CD4-positive, alpha-beta T cell treated with Interferon gamma for 1 hour (primary cell): ENCODE results near the gene IRF9.
A peak's percentile ranks its signal among the peaks of the same experiment; 100 is the strongest.

Experiments used
- DNase-seq: peaks from one replicate; pipeline ENCODE4 v3.0.0-alpha.2; 2020

Gene IRF9

DNA sequence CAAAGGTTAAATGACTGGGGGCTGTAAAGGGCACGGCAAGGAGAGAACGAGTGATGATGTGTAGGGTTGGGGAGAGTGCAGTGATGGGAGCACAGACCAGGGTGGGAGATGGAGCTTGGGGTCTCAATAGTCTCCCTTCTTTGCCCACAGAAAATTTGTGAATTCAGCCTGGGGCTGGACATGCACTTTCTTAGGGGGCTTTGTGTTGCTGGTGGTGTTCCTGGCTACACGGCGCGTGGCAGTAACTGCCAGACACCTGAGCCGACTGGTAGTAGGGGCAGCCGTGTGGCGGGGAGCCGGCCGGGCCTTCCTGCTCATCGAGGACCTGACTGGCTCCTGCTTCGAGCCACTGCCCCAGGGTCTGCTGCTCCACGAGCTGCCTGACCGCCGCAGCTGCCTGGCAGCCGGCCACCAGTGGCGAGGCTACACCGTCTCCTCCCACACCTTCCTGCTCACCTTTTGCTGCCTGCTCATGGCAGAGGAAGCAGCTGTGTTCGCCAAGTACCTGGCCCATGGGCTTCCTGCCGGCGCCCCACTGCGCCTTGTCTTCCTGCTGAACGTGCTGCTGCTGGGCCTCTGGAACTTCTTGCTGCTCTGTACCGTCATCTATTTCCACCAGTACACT lies 28.9 kb upstream of the IRF9 start:
- DNase-seq, result no peak

DNA sequence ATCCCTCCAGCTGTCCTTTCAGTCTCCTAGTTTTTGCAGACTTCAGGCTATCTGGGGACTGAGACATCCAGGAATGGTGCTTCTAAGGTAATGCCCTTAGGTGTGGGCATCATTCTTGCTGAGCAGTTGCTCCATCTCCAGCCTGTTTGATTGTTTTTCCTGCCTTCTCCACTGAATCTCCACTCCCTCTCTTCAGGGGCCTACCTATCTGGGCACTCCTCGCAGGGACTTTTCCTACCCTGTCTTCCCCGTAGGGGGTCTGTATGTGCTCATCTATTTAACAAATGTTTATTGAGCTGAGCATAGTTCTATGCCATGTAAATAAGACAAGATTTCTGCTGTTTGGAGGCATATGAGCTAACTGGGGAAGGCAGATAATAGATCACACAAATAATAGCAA lies 28.1 kb upstream of the IRF9 start:
- no peak for DNase-seq

- no peak for DNase-seq
Measured at GRCh38 chr14:24133735-24134134, 27.3 kb upstream of the IRF9 start.

DNA sequence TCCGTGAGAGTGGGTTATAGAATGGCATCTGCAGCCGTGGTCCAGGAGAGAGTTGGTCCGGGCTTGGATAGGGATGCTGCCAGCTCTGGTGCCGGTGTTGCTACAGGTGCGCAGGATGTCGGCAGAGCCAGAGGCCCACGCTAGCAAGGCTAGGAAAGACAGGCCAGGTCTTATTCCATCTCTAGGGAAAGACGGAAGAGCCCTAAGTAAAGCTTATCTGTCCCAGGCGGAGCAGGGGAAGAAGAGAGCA lies 25.6 kb upstream of the IRF9 start:
- DNase-seq, result no peak

- DNase-seq, result peak; percentile 91
Measured at GRCh38 chr14:24135834-24136683, 25.0 kb upstream of the IRF9 start, which contains the start of gene PSME1. Gene PSME1 (plus strand): TSS chr14:24136194. CDS start chr14:24136263, 69 bp downstream.

DNA sequence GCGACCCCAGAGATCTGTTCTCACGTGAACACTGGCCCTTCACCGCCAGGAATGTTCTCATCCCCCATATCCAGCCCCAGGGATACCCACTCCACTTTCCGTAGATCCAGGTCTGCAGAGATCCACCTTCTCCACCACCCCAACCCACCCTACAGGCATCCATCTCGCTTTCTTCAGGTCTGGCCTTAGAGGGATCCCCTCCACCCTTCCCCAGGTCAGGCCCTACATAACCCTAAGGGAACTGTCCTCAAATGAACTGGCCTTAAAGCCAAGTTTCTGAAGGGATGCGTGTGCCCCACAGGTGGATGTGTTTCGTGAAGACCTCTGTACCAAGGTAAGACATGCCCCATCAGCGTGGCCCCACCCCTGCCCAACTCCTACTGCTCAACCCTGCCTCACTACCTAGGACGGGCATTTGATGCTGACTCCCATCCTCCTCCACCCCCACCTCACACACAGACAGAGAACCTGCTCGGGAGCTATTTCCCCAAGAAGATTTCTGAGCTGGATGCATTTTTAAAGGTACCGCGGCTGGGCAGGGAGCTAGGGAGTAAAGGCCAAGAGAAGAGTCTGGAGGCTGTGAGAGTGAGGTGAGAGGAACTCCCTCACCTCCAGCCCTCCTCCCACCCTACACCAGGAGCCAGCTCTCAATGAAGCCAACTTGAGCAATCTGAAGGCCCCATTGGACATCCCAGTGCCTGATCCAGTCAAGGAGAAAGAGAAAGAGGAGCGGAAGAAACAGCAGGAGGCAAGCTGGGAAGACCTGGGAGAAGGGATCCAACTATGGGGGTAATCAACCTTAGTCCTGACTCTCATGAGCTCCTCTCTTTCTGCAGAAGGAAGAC lies 24.2 kb upstream of the IRF9 start:
- DNase-seq, result no peak

GRCh38 chr14:24137529-24138395 lies 23.3 kb upstream of the IRF9 start:
- no peak for DNase-seq

DNA sequence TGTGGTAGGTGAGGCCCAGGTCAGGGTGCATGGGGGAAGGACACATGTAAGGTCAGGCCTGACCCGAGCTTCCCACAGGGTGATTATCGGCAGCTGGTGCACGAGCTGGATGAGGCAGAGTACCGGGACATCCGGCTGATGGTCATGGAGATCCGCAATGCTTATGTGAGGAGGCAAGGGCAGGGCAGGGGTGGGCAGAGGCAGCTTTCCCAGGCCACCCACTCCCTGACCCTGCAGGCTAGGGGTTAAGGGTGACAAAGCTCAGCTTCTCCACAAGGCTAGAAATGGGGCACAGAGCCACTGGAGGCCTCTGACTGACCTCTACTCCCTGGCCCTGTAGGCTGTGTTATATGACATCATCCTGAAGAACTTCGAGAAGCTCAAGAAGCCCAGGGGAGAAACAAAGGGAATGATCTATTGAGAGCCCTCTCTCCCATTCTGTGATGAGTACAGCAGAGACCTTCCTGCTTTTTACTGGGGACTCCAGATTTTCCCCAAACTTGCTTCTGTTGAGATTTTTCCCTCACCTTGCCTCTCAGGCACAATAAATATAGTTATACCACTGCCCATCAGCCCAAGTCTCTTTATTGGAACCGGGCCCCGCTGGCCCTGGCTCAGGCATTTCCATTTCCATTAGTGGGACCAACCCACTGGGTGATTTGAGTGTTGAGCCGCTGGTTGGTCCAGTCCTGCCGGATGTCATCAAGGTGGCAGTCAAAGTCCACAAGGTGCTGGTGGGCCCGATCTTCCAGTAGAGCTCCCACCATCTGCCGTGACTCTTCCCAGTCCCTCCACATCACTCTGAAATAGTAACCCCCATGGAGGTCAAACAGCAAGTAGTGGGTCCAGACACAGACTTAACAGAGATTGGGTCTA lies 22.4 kb upstream of the IRF9 start:
- DNase-seq, result no peak

- no peak for DNase-seq
Measured at GRCh38 chr14:24139272-24139934, 21.7 kb upstream of the IRF9 start.

GRCh38 chr14:24141097-24141880 lies 19.8 kb upstream of the IRF9 start, which contains the start of gene EMC9:
Gene EMC9 (minus strand): TSS chr14:24141591. CDS start chr14:24141304, 287 bp downstream.
- DNase-seq, result peak; percentile 99

- DNase-seq, result no peak
Measured at GRCh38 chr14:24143511-24143910, 17.6 kb upstream of the IRF9 start.

DNA sequence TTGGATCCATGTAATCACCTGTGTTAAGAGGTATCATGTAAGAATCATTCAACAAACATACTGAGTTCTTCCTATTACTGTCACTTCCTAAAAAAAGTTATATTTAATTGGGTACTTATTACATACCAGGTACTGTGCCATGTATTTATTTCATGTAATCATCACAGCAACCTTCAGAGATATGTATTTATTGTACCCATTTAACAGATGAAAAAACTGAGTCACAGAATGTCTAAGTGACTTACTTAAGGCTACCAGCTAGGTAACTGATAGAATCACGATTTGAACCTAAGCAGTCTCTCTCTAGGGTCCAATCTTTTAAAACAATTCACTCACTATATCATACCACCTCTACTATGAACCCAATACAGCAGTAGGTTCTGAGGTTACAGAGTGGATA lies 16.6 kb upstream of the IRF9 start:
- no peak for DNase-seq

DNA sequence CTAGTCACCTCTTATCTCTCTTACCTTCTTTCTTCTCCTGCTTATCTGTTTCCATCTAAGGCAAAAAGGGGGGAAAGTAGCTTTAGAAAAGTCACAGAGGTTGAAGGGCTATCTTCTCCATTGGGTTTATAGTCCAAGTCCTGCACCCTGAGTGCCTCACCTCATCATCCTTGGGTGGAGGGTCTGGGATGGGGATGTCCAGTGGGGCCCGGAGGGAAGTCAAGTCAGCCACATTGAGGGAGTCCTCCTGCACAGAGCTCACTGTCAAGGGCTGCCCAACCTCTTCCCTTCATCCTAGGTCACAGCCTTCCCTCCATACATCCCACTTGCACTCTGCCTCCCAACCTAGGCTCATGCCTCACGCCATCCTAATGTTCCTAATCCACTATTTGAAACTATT lies 15.8 kb upstream of the IRF9 start:
- DNase-seq, result no peak

DNA sequence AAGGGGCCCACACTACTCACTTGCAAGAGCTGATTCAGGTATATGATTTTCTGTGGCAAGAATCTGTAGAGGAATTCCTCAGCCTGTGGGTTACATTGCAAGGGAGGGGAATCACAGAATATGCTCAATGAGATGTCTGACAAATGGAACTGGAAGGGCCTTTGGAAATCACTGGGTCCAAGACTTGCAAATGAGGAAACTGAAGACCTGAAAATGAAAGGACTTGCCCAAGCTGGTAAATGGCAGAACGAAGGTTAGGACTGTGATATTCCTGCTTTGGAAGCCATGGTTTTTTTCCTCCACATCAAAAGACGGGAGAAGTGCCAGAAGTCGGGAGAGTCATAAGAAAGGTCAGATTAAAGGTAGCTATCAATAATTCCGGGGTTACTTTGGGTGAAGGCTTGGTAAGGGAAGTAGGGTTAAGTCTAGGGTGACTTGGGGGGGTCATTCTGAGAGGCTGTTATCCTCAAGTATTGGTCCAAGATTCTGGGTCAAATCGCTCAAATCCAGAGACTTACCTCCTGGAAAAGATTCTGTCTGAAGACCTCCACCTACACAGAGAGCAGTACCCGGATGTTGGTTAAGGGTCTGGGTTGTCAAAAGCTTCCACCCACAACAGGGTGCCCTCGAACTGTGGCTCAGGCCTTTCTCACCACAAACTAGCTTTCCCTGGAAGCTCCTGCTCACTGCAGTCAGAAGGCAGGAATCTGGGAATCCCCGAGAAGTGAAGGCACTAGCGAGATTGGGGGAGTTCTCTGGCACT lies 15.2 kb upstream of the IRF9 start:
- no peak for DNase-seq

- peak; percentile 92 for DNase-seq
Measured at GRCh38 chr14:24146453-24146977, 14.6 kb upstream of the IRF9 start, which contains the start of gene PSME2. Gene PSME2 (minus strand): TSS chr14:24146610. CDS start chr14:24146581, 29 bp downstream.

DNA sequence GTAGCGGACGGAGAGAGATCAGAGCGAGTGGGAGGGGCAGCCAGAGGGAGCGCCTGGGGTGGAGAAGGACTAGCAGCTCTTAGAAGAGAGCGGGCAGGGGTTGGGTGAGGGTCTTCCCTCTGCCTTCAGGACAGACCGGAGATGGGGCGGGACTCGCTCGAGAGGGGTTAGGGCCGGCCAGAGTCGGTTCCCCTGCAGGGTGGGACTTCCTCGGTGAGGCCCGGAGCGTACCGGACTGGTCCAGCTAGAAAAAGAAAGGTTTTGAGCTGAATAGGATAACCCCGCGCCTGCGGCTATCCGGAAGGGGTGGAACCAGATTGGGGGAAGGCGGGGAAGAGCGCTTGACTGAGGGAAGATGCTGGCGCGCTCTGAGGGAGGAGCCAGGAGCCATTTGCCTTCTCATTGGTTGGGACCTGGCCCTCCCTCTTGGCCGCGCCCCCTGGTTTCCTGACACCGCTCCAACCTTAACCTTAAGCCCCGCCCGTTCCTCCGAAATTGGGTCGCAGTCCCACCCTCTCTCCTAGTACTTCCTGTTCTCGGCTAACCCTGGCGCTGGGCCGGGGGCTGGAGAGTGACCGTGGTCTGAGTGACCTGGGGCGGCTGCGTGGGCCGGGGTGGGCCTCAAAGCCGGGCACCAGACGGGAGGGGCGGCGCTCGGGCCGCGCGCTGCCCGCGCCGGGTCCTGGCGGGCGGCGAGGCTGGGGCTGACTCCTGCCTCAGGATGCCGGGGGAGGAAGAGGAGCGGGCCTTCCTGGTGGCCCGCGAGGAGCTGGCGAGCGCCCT lies 13.9 kb upstream of the IRF9 start, which contains the start of gene RNF31:
RNF31 (plus strand) TSS at position 521 of the 783 bp plus-strand sequence; CDS start at position 722, 201 bp downstream.
- peak; percentile 97 for DNase-seq

DNA sequence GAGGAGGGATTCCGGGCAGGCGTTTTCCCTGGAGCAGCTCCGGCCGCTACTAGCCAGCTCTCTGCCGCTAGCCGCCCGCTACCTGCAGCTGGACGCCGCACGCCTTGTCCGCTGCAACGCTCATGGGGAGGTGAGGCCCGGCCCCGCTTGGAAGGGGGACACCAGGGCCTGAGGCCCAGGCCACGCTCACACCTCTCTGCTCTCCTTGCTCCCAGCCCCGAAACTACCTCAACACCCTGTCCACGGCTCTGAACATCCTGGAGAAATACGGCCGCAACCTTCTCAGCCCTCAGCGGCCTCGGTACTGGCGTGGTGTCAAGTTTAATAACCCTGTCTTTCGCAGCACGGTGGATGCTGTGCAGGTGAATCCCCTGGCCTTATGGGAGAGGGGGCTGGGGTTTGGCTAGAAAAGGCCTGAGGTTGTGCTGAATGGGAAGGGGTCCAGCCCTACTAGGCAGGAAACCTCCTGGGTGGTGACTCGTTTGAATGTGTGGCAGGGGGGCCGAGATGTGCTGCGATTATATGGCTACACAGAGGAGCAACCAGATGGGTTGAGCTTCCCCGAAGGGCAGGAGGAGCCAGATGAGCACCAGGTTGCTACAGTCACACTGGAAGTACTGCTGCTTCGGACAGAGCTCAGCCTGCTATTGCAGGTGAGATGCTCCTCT lies 13.2 kb upstream of the IRF9 start:
- DNase-seq, result no peak
